GM12878 (cell line): ENCODE measurements around the gene TDRD7. TPM values are rescaled to one million over a fixed set of nuclear protein-coding genes. Genes with fewer than 3 reads are reported as not detected.
A peak's percentile ranks its signal among the peaks of the same experiment; 100 is the strongest.

Experiments
- ATAC-seq: fragments of 200-7000 bp; cut with Tn5 transposase; 3 replicates; pipeline ENCODE4 v1.9.1; 2020; ENCODE audit warnings: mild to moderate bottlenecking, moderate library complexity
- BruUV-seq: library from RNA; stranded (reverse); fragments of 400-500 nt; replicated peaks from 2 replicates; lab custom pipeline; 2021; lab: Mats Ljungman, UMichigan
- CTCF ChIA-PET: fragments of 300-600 bp; sonication (Branson Sonifier 250); formaldehyde crosslinking; extraction: SDS; loops from one replicate; lab custom pipeline; 2021; ENCODE audit warnings: inconsistent platforms; lab: Yijun Ruan, JAX
- POLR2A ChIA-PET: fragments of 350-600 bp; formaldehyde crosslinking; extraction: SDS; loops from one replicate; lab custom pipeline; 2021; ENCODE audit warnings: inconsistent platforms; lab: Charles Lee
- RAD21 ChIA-PET: fragments of 300-600 bp; sonication (Branson Sonifier 250); formaldehyde crosslinking; loops from one replicate; lab custom pipeline; 2023; ENCODE audit warnings: antibody characterized with exemption; ENCODE audit not compliant: unreplicated experiment; lab: Charles Lee
- SMC1A ChIA-PET: fragments of 300-600 bp; sonication (Branson Sonifier 250); formaldehyde crosslinking; loops from one replicate; lab custom pipeline; 2023; ENCODE audit not compliant: unreplicated experiment, uncharacterized antibody; lab: Charles Lee
- DNase-seq: peaks from one replicate; pipeline ENCODE4 v3.0.0-alpha.2; 2011; ENCODE audit warnings: low read depth, low spot score
- FAIRE-seq: peaks from 3 replicates; lab custom pipeline; 2011; peaks lifted over from hg19 to GRCh38; lab: Jason Lieb, UNC
- H2AFZ ChIP-seq: 2 replicates; pipeline ENCODE4 v1.6.0; 2011; ENCODE audit warnings: low read depth, low read length, control low read depth; ENCODE audit not compliant: control insufficient read depth
- H3K27ac ChIP-seq: 2 replicates; pipeline ENCODE4 v1.5.1; 2011; ENCODE audit warnings: control low read depth; ENCODE audit not compliant: control insufficient read depth, insufficient read depth
- H3K27me3 ChIP-seq, 2 experiments: replicated peaks in 1 of 2; 2 replicates each; pipeline versions ENCODE4 v1.6.0 to v1.6.1; 2011; ENCODE audit warnings: low read length in 1 of 2; ENCODE audit not compliant: control insufficient read depth in 2 of 2, insufficient read depth in 2 of 2
- H3K36me3 ChIP-seq, 2 experiments: 2 replicates each; pipeline ENCODE4 v1.5.1; 2011; ENCODE audit warnings: low read length in 1 of 2; ENCODE audit not compliant: control insufficient read depth in 2 of 2, insufficient read depth in 2 of 2
- H3K4me1 ChIP-seq: 2 replicates; pipeline ENCODE4 v1.6.1; 2011; ENCODE audit warnings: mild to moderate bottlenecking, low read length, moderate library complexity, mixed read lengths; ENCODE audit not compliant: control insufficient read depth, insufficient read depth
- H3K4me2 ChIP-seq: 2 replicates; pipeline ENCODE4 v1.6.0; 2011; ENCODE audit warnings: control low read depth; ENCODE audit not compliant: control insufficient read depth, insufficient read depth
- H3K4me3 ChIP-seq: fragments of 200-600 bp; sonication (generic); 2 replicates; pipeline ENCODE4 v1.5.1; 2016
- H3K79me2 ChIP-seq: 2 replicates; pipeline ENCODE4 v1.6.0; 2011; ENCODE audit warnings: low read length; ENCODE audit not compliant: control insufficient read depth, insufficient read depth
- H3K9ac ChIP-seq: 2 replicates; pipeline ENCODE4 v1.8.0; 2011; ENCODE audit warnings: low read length, control low read depth, mixed read lengths; ENCODE audit not compliant: control insufficient read depth, insufficient read depth
- H3K9me3 ChIP-seq: replicated peaks from 3 replicates; pipeline ENCODE4 v1.5.1; 2011; ENCODE audit warnings: mild to moderate bottlenecking, low read length; ENCODE audit not compliant: control insufficient read depth, insufficient read depth
- H4K20me1 ChIP-seq: 2 replicates; pipeline ENCODE4 v1.6.0; 2011; ENCODE audit not compliant: control insufficient read depth, insufficient read depth
- BCL11A ChIP-seq: IDR thresholded peaks from 2 replicates; pipeline ENCODE4 v1.6.1; 2011; ENCODE audit warnings: low read depth, low read length
- CHD1 ChIP-seq: IDR thresholded peaks from 2 replicates; pipeline ENCODE4 v1.6.1; 2012; ENCODE audit warnings: low read depth, low read length, improper control_type of control experiment
- EZH2 ChIP-seq: IDR thresholded peaks from 2 replicates; pipeline ENCODE4 v1.6.1; 2012; ENCODE audit warnings: low read depth, mild to moderate bottlenecking, control low read depth, inconsistent platforms, low read length, borderline replicate concordance; ENCODE audit not compliant: control insufficient read depth
- IKZF2 ChIP-seq, 2 experiments: fragments of 450-650 bp; IDR thresholded peaks; 2 replicates each; pipeline ENCODE4 v1.6.1; 2017; ENCODE audit warnings: mild to moderate bottlenecking in 2 of 2, moderate library complexity in 2 of 2
- IRF4 ChIP-seq: IDR thresholded peaks from 2 replicates; pipeline ENCODE4 v1.6.1; 2011; ENCODE audit warnings: low read depth, low read length
- MEF2B ChIP-seq: fragments of 450-650 bp; IDR thresholded peaks from 2 replicates; pipeline ENCODE4 v1.6.1; 2018; ENCODE audit warnings: mild to moderate bottlenecking, moderate library complexity; ENCODE audit not compliant: partially characterized antibody, poor library complexity, severe bottlenecking
- MXI1 ChIP-seq: fragments of 150-350 bp; IDR thresholded peaks from 2 replicates; pipeline ENCODE4 v1.6.1; 2011; ENCODE audit warnings: low read depth, mild to moderate bottlenecking, inconsistent platforms, low read length, improper control_type of control experiment
- MYC ChIP-seq: IDR thresholded peaks from 2 replicates; pipeline ENCODE4 v1.6.1; 2011; ENCODE audit warnings: mild to moderate bottlenecking, low read length, moderate library complexity, inconsistent platforms; ENCODE audit not compliant: insufficient read depth, insufficient replicate concordance, insufficient read length, severe bottlenecking
- RBBP5 ChIP-seq: fragments of 200-600 bp; sonication (generic); conservative IDR thresholded peaks from 2 replicates; pipeline ENCODE4 v1.6.1; 2016
- RUNX3 ChIP-seq: IDR thresholded peaks from 2 replicates; pipeline ENCODE4 v1.6.1; 2012; ENCODE audit warnings: low read length, inconsistent platforms
- ZNF217 ChIP-seq: fragments of 450-650 bp; IDR thresholded peaks from 2 replicates; pipeline ENCODE4 v1.6.1; 2017; ENCODE audit warnings: antibody characterized with exemption, mild to moderate bottlenecking
- WGBS: methylation state at CpG from one replicate; pipeline ENCODE4 v1.1.6; 2016; ENCODE audit warnings: low lambda C conversion rate; ENCODE audit not compliant: insufficient replicate concordance, insufficient coverage; ENCODE audit errors: missing lambda C conversion rate; 5-methylcytosine and 5-hydroxymethylcytosine counted together
- in situ Hi-C: fragments of 300-500 bp; cut with MboI; formaldehyde crosslinking; loops from 9 replicates; pipeline ENCODE4 v1.14.3; 2018; ENCODE audit warnings: mixed read lengths
- intact Hi-C: fragments of 100-400 bp; cut with micrococcal nuclease; formaldehyde crosslinking; loops from one replicate; pipeline ENCODE4 v1.14.2; 2022; ENCODE audit not compliant: unreplicated experiment
- polyA plus RNA-seq, 11 experiments: library from polyadenylated mRNA; depleted of rRNA in 4 of 11; unstranded in 6 of 11; stranded (reverse) in 5 of 11; fragments of >200 nt; fragmentation: Nextera tagmentation in 4 of 11; fragmentation: Illumina TruSeq in 1 of 11; extraction: Ambion mirVana in 4 of 11; extraction: Trizol in 1 of 11; gene quantifications; 1 replicate in 1 of 11; 2 replicates in 10 of 11; pipeline versions ENCODE4 v1.2.1 to v1.2.3, GENCODE V29; 2011 to 2016; ENCODE audit warnings: inconsistent platforms in 2 of 11, missing spikeins in 2 of 11, low read depth in 1 of 11
- total RNA-seq, 4 experiments: library from RNA; depleted of rRNA in 3 of 4; stranded (reverse); fragments of >200 nt in 3 of 4; fragmentation: Illumina TruSeq in 1 of 4; extraction: Trizol in 1 of 4; gene quantifications; 2 replicates each; pipeline versions ENCODE4 v1.2.1 to v1.2.3, GENCODE V29; 2013 to 2021
- TF ChIP-seq, protein P1 (sequence below): fragments of 450-650 bp; IDR thresholded peaks from 2 replicates; pipeline ENCODE4 v1.6.1; 2018; ENCODE audit warnings: borderline replicate concordance, mild to moderate bottlenecking; ENCODE audit not compliant: partially characterized antibody
- TF ChIP-seq, protein P2 (sequence below): IDR thresholded peaks from 2 replicates; pipeline ENCODE4 v1.6.1; 2011; ENCODE audit warnings: borderline replicate concordance, low read depth, mild to moderate bottlenecking, moderate library complexity, low read length; ENCODE audit not compliant: insufficient read depth, poor library complexity, severe bottlenecking
- TF ChIP-seq, protein P3 (sequence below): fragments of 450-650 bp; IDR thresholded peaks from 2 replicates; pipeline ENCODE4 v1.6.1; 2017; ENCODE audit warnings: low read depth, mild to moderate bottlenecking, moderate library complexity

TDRD7 gene
- total and polyA plus RNA-seq, 10 of the 15 experiments (the other 5 are each of a cell fraction or from before 2014, with no cell fraction given) = 5.7 to 26.4 (median 16.2) TPM

DNA sequence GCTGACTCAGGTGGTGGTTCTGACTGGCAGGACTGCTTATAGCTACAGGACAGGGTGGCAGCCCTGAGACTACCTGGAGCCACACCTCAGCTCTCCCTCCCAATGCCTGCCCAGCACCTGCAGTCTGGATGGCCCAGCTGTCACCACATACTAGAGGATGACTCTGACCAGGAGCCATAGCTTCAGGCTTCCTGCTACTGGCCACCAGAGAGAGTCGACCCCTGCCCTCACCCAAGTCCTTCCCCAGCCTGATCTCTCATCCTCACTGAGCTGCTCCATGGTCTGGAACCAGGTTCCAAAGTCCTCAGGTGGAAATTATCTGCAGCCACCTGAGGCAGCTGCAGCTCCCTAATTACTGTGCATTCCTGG, 25.6 kb upstream of the TDRD7 start (continued):
- TF ChIP-seq, protein P1, sequence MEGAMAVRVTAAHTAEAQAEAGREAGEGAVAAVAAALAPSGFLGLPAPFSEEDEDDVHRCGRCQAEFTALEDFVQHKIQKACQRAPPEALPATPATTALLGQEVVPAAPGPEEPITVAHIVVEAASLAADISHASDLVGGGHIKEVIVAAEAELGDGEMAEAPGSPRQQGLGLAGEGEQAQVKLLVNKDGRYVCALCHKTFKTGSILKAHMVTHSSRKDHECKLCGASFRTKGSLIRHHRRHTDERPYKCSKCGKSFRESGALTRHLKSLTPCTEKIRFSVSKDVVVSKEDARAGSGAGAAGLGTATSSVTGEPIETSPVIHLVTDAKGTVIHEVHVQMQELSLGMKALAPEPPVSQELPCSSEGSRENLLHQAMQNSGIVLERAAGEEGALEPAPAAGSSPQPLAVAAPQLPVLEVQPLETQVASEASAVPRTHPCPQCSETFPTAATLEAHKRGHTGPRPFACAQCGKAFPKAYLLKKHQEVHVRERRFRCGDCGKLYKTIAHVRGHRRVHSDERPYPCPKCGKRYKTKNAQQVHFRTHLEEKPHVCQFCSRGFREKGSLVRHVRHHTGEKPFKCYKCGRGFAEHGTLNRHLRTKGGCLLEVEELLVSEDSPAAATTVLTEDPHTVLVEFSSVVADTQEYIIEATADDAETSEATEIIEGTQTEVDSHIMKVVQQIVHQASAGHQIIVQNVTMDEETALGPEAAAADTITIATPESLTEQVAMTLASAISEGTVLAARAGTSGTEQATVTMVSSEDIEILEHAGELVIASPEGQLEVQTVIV = no peak
- no peak for TF ChIP-seq MYC
- TF ChIP-seq, protein P2, sequence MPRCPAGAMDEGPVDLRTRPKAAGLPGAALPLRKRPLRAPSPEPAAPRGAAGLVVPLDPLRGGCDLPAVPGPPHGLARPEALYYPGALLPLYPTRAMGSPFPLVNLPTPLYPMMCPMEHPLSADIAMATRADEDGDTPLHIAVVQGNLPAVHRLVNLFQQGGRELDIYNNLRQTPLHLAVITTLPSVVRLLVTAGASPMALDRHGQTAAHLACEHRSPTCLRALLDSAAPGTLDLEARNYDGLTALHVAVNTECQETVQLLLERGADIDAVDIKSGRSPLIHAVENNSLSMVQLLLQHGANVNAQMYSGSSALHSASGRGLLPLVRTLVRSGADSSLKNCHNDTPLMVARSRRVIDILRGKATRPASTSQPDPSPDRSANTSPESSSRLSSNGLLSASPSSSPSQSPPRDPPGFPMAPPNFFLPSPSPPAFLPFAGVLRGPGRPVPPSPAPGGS = no peak

DNA sequence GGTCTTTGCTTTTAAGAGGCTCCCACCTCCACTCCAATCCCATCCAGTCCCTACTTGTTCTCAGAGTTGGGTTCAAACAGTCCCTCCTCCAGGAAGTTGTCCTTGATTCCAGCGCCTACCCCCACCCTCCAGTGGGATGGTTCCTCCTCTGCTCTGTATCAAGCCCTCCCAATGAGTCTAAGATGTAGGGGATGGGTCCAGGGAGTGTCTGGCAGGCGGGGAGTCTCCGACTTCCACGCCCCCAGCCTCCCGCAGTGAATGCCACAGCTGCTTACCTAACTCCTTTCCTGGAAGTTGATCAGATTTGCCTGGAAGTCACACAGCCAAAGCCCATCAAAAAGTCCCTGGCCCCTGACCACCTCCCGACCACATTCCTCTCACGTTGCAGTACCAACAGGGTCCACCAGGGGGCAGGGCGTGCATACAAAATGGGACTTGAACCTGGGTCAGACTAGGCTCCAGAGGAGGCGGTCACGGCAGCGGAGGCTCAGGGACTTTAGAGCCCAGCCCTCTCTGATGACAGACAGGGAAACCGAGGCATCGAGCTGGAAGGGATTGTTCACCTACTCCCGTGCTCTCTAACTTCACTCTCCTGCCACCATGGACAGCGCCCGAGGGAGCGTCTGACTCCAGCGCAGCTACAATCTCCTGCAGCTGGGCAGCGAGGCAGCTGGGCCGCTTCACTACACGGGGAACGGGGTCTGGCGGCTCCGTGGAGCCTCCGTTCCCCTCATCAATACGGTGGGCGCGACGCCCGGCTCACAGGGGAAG, 25.0 kb upstream of the TDRD7 start:
- peak overlapping the region; percentile 61 for H2AFZ ChIP-seq
- TF ChIP-seq ZNF217 (peak; percentile 53; the same call in 1 of the 2 replicates), MEF2B (no peak), CHD1 (no peak), EZH2 (no peak), RUNX3 (peak; percentile 63), IKZF2 (IDR thresholded peaks at IDR 0.05) (peak; percentile 17 to 27; a peak in 1 of 4 replicates), BCL11A (no peak), RBBP5 (no peak), MXI1 (no peak), IRF4 (0 out of 2 replicates have a peak, but pooled peaks have one; percentile 23)
- TF ChIP-seq, protein P3, sequence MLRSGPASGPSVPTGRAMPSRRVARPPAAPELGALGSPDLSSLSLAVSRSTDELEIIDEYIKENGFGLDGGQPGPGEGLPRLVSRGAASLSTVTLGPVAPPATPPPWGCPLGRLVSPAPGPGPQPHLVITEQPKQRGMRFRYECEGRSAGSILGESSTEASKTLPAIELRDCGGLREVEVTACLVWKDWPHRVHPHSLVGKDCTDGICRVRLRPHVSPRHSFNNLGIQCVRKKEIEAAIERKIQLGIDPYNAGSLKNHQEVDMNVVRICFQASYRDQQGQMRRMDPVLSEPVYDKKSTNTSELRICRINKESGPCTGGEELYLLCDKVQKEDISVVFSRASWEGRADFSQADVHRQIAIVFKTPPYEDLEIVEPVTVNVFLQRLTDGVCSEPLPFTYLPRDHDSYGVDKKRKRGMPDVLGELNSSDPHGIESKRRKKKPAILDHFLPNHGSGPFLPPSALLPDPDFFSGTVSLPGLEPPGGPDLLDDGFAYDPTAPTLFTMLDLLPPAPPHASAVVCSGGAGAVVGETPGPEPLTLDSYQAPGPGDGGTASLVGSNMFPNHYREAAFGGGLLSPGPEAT = 0 out of 2 replicates have a peak, but pooled peaks have one; percentile 27

More for the DNA sequence above, 25.0 kb upstream of the TDRD7 start:
- Histone ChIP-seq H3K27ac (no peak overlapping the region), H3K79me2 (no peaks in the 10 kb centered on the region), H4K20me1 (no peaks in the 10 kb centered on the region), H3K9ac (no peak overlapping the region), H3K4me2 (peak overlapping the region; percentile 38), H3K4me1 (peaks cover 43% of the 10 kb centered on the region), H3K27me3 (no peaks in the 10 kb centered on the region), H3K36me3 (no peaks in the 10 kb centered on the region), H3K4me3 (no peak overlapping the region), H3K9me3 (no peaks in the 10 kb centered on the region)
- RAD21 ChIA-PET = interaction anchor here (0.6 to 4.9 kb wide), 21 partner anchors 11 to 532 kb away, joined by 3 to 26 read pairs (median 9); partner anchors contain the start of genes TMOD1 and ZNF782
- CTCF ChIA-PET = interaction anchor here (0.6 to 7.1 kb wide), 20 partner anchors 10 to 530 kb away, joined by 3 to 157 read pairs (median 4); partner anchors contain the start of gene TDRD7
- DNase-seq = no peak
- WGBS = 6% methylated on average over 29 of the region's 30 CpGs
- SMC1A ChIA-PET = interaction anchor here (0.6 to 5.9 kb wide), 17 partner anchors 11 to 228 kb away, joined by 3 to 66 read pairs (median 9); no protein-coding TSS in a partner anchor
- intact Hi-C loops (loop anchor here (1.0 kb wide), 2 partner anchors 12 to 228 kb away; no protein-coding TSS in a partner anchor), in situ Hi-C loops (no loop called here)
- peak; percentile 44 for ATAC-seq
- BruUV-seq = no TSS peak
- POLR2A ChIA-PET = interaction anchor here (0.9 to 1.9 kb wide), 4 partner anchors 11 to 27 kb away, joined by 3 to 6 read pairs (median 5); no protein-coding TSS in a partner anchor
- FAIRE-seq = peak; percentile 84
